HepG2 (cell line): Measurements from ENCODE around the gene ASCC3. TPM values are rescaled to one million over a fixed set of nuclear protein-coding genes. Genes with fewer than 3 reads are reported as not detected.

Experiments used
- ATAC-seq: fragments of 200-7000 bp; cut with Tn5 transposase; 3 replicates; pipeline ENCODE4 v1.9.1; 2020; ENCODE audit warnings: mild to moderate bottlenecking, moderate library complexity
- BruUV-seq: library from RNA; stranded (reverse); fragments of 400-500 nt; replicated peaks from 2 replicates; lab custom pipeline; 2021; lab: Mats Ljungman, UMichigan
- CTCF ChIA-PET: fragments of 300-600 bp; formaldehyde crosslinking; extraction: SDS; loops from one replicate; lab custom pipeline; 2021; ENCODE audit warnings: low total read pairs, inconsistent platforms, low intra/inter-chr PET ratio; lab: Yijun Ruan, JAX
- POLR2A ChIA-PET: fragments of 350-600 bp; sonication (Branson Sonifier 250); formaldehyde crosslinking; loops from one replicate; lab custom pipeline; 2020; ENCODE audit warnings: antibody characterized with exemption, inconsistent platforms; lab: Yijun Ruan, JAX
- DNase-seq: peaks from one replicate; pipeline ENCODE4 v3.0.0-alpha.2; 2015; ENCODE audit warnings: low spot score
- FAIRE-seq: peaks from 3 replicates; lab custom pipeline; 2011; peaks lifted over from hg19 to GRCh38; lab: Jason Lieb, UNC
- H2AFZ ChIP-seq: one replicate; pipeline ENCODE4 v1.6.1; 2011; ENCODE audit warnings: low read length, inconsistent platforms
- H3K27ac ChIP-seq: fragments of 300-600 bp; 3 replicates; pipeline ENCODE4 v1.8.0; 2011; ENCODE audit warnings: mixed run types, mild to moderate bottlenecking, mixed read lengths, low read length, inconsistent platforms; ENCODE audit not compliant: insufficient read depth; ENCODE audit errors: extremely low read length
- H3K27me3 ChIP-seq, 2 experiments: fragments of 200-600 bp in 1 of 2; 2 replicates in 1 of 2; 3 replicates in 1 of 2; pipeline versions ENCODE4 v1.6.0 to v1.8.0; 2011; ENCODE audit warnings: low read length in 2 of 2, mild to moderate bottlenecking in 2 of 2, moderate library complexity in 2 of 2, inconsistent platforms in 1 of 2; ENCODE audit not compliant: insufficient read depth in 2 of 2, control insufficient read depth in 1 of 2
- H3K36me3 ChIP-seq, 2 experiments: fragments of 200-600 bp in 1 of 2; replicated peaks in 1 of 2; 2 replicates in 1 of 2; 3 replicates in 1 of 2; pipeline versions ENCODE4 v1.5.1 to v1.8.0; 2011; ENCODE audit warnings: low read length in 2 of 2, inconsistent platforms in 1 of 2; ENCODE audit not compliant: insufficient read depth in 2 of 2, control insufficient read depth in 1 of 2
- H3K4me1 ChIP-seq: 2 replicates; pipeline ENCODE4 v1.5.1; 2012; ENCODE audit warnings: low read length, inconsistent platforms; ENCODE audit not compliant: insufficient read depth
- H3K4me2 ChIP-seq: 2 replicates; pipeline ENCODE4 v1.6.0; 2011; ENCODE audit warnings: low read depth, low read length, inconsistent platforms
- H3K4me3 ChIP-seq, 3 experiments: fragments of 200-600 bp in 1 of 3; sonication (generic), shearing (Covaris generic) in 1 of 3; replicated peaks in 1 of 3; 2 replicates each; pipeline ENCODE4 v1.5.1; 2011 to 2016; ENCODE audit warnings: low read length in 3 of 3, inconsistent platforms in 2 of 3, low read depth in 2 of 3, mild to moderate bottlenecking in 2 of 3, control low read depth in 1 of 3, mixed read lengths in 1 of 3; ENCODE audit not compliant: insufficient read depth in 1 of 3
- H3K79me2 ChIP-seq: one replicate; pipeline ENCODE4 v1.6.1; 2011; ENCODE audit warnings: low read length, inconsistent platforms; ENCODE audit not compliant: insufficient read depth
- H3K9ac ChIP-seq: 2 replicates; pipeline ENCODE4 v1.6.0; 2011; ENCODE audit warnings: mild to moderate bottlenecking, low read depth, low read length, inconsistent platforms; ENCODE audit not compliant: insufficient read depth
- H3K9me3 ChIP-seq: 2 replicates; pipeline ENCODE4 v1.5.1; 2012; ENCODE audit warnings: mild to moderate bottlenecking, low read length
- H4K20me1 ChIP-seq: 2 replicates; pipeline ENCODE4 v1.6.0; 2011; ENCODE audit warnings: inconsistent platforms, mild to moderate bottlenecking, low read length, moderate library complexity; ENCODE audit not compliant: insufficient read depth
- HOMEZ ChIP-seq: IDR thresholded peaks from 2 replicates; pipeline ENCODE4 v1.6.1; 2016; ENCODE audit warnings: low read depth
- IRF2 ChIP-seq: IDR thresholded peaks from 2 replicates; pipeline ENCODE4 v1.6.1; 2018; ENCODE audit warnings: missing genetic modification reagents, missing compliant biosample characterization
- WIZ ChIP-seq: sonication (generic); formaldehyde crosslinking; IDR thresholded peaks from 2 replicates; pipeline ENCODE4 v1.5.1; 2020; ENCODE audit warnings: mild to moderate bottlenecking, missing genetic modification reagents
- ZNF572 ChIP-seq: sonication (generic); formaldehyde crosslinking; IDR thresholded peaks from 2 replicates; pipeline ENCODE4 v1.5.1; 2020; ENCODE audit warnings: mild to moderate bottlenecking, missing genetic modification reagents
- WGBS: methylation state at CpG from one replicate; pipeline ENCODE4 v1.1.6; 2017; ENCODE audit warnings: low lambda C conversion rate; 5-methylcytosine and 5-hydroxymethylcytosine counted together
- in situ Hi-C: cut with HindIII; loops from 2 replicates; pipeline ENCODE4 v1.10.0; 2017; ENCODE audit warnings: low pct_unique_long_range_greater_than_20kb; ENCODE audit not compliant: extremely low pct_ligation_motif_present
- intact Hi-C: fragments of 100-400 bp; cut with micrococcal nuclease; formaldehyde crosslinking; loops from one replicate; pipeline ENCODE4 v1.10.0; 2022; ENCODE audit not compliant: unreplicated experiment
- polyA plus RNA-seq, 8 experiments: library from polyadenylated mRNA; depleted of rRNA in 3 of 8; stranded (reverse) in 7 of 8; unstranded in 1 of 8; fragments of >200 nt; fragmentation: Illumina TruSeq in 4 of 8; extraction: Trizol in 4 of 8; gene quantifications; 2 replicates each; pipeline versions ENCODE4 v1.2.1 to v1.2.3, GENCODE V29; 2011 to 2016; ENCODE audit warnings: low read depth in 4 of 8, missing spikeins in 1 of 8, mixed read lengths in 1 of 8; ENCODE audit not compliant: insufficient read depth in 1 of 8
- total RNA-seq, 5 experiments: library from RNA; depleted of rRNA; stranded (reverse); fragments of >200 nt; fragmentation: Illumina TruSeq; extraction: Trizol; gene quantifications; 2 replicates each; pipeline ENCODE4 v1.2.3, GENCODE V29; 2016; ENCODE audit warnings: low read depth in 1 of 5

Gene ASCC3
- total and polyA plus RNA-seq, 2 of the 13 experiments (the other 11 are each of a cell fraction or from before 2014, with no cell fraction given), result 23.1 to 55.7 TPM

GRCh38 chr6:100565439-100566104 lies 315.6 kb downstream of the ASCC3 start (continued):
- no peak for TF ChIP-seq ZNF572

GRCh38 chr6:100559859-100560258 lies 321.3 kb downstream of the ASCC3 start:
- CTCF ChIA-PET, result no interaction called here
- intact Hi-C loops, result no loop called here

More at GRCh38 chr6:100559859-100560258, 321.3 kb downstream of the ASCC3 start:
- no peaks in the 10 kb centered on the region for H3K79me2 ChIP-seq
- no TSS peak for BruUV-seq
- no peak overlapping the region for H3K27ac ChIP-seq
- 94% methylated on average over 1 of the region's 1 CpG for WGBS
- H3K36me3 ChIP-seq, result no peaks in the 10 kb centered on the region
- in situ Hi-C loops, result no loop called here
- no peaks in the 10 kb centered on the region for H3K27me3 ChIP-seq
- H3K9me3 ChIP-seq, result no peaks in the 10 kb centered on the region
- H3K4me1 ChIP-seq, result no peaks in the 10 kb centered on the region
- no peak overlapping the region for H3K9ac ChIP-seq
- no peak overlapping the region for H2AFZ ChIP-seq
- POLR2A ChIA-PET, result no interaction called here
- ATAC-seq (no peak), FAIRE-seq (no peak), DNase-seq (no peak)
- no peak for TF ChIP-seq IRF2 (CRISPR knock-in tag)
- TF ChIP-seq HOMEZ (CRISPR knock-in tag), result no peak
- no peak for TF ChIP-seq WIZ (CRISPR knock-in tag)
- H4K20me1 ChIP-seq, result no peaks in the 10 kb centered on the region
- H3K4me2 ChIP-seq, result no peak overlapping the region
- H3K4me3 ChIP-seq, result no peak overlapping the region
